ENCODE measurements around the gene FAF1.

DNA sequence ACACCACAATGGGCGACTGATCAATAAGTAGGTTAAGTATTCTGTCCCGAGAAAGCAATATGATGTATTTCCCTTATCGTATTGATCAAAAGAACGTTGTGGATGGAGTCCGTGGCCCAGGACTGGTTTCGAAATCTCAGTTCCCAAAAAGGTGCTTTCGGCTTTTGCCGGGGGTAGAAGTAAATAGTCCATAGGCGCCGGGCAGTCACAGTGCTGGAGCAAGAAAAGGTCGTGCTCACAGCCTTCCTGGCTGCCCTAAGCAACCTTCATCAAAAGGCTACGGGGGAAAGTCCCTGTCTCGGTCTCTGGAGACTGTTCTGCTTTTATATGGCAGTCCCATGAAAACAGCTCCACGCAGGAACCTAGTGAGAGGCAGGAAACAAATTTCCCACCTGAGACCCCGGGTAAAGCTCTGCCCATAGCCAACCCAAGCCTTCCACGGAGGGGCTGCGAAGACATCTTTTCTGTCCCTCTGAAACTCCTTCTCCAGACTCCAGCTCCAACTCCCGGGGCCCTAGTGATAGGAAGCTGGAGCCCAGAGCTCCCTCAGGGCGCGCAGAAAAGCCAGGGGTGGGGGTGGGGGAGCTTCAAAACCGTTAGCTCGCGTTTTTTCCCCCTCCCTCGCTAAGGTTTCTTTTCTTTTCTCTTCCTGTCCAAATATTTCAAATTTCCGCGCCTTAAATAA, 17.0 kb upstream of the FAF1 start:
- TF ChIP-seq POLR2A (IDR thresholded peaks at IDR 0.05): no peak
- TF ChIP-seq, protein P1, sequence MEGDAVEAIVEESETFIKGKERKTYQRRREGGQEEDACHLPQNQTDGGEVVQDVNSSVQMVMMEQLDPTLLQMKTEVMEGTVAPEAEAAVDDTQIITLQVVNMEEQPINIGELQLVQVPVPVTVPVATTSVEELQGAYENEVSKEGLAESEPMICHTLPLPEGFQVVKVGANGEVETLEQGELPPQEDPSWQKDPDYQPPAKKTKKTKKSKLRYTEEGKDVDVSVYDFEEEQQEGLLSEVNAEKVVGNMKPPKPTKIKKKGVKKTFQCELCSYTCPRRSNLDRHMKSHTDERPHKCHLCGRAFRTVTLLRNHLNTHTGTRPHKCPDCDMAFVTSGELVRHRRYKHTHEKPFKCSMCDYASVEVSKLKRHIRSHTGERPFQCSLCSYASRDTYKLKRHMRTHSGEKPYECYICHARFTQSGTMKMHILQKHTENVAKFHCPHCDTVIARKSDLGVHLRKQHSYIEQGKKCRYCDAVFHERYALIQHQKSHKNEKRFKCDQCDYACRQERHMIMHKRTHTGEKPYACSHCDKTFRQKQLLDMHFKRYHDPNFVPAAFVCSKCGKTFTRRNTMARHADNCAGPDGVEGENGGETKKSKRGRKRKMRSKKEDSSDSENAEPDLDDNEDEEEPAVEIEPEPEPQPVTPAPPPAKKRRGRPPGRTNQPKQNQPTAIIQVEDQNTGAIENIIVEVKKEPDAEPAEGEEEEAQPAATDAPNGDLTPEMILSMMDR (IDR thresholded peaks at IDR 0.05): no peak

Measured in lower leg skin (tissue), 3 donors.